Kidney epithelial cell (primary cell): ENCODE results near the gene ORAI3. TPM values are rescaled to one million over a fixed set of nuclear protein-coding genes. Genes with fewer than 3 reads are reported as not detected.

Source experiments
- DNase-seq: peaks from one replicate; pipeline ENCODE4 v3.0.0-alpha.2; 2010; ENCODE audit warnings: low read depth
- H3K27me3 ChIP-seq: 2 replicates; pipeline ENCODE4 v1.6.0; 2011; ENCODE audit warnings: low read length; ENCODE audit not compliant: control insufficient read depth, insufficient read depth
- H3K36me3 ChIP-seq: 2 replicates; pipeline ENCODE4 v1.5.1; 2011; ENCODE audit warnings: low read length; ENCODE audit not compliant: control insufficient read depth, insufficient read depth
- H3K4me3 ChIP-seq: 2 replicates; pipeline ENCODE4 v1.5.1; 2011; ENCODE audit warnings: low read depth, mild to moderate bottlenecking, control low read depth, low read length
- CTCF ChIP-seq: IDR thresholded peaks from 2 replicates; pipeline ENCODE4 v1.5.1; 2011; ENCODE audit warnings: mild to moderate bottlenecking, moderate library complexity, low read length, control low read depth, inconsistent platforms; ENCODE audit not compliant: insufficient read depth, poor library complexity, severe bottlenecking
- total RNA-seq: library from RNA; depleted of rRNA; stranded (reverse); fragments of >200 nt; gene quantifications from 2 replicates; pipeline ENCODE4 v1.2.3, GENCODE V29; 2015

The ORAI3 gene
- total RNA-seq, 1 donor from 2014 or later: 37.9 TPM

- no peaks in the 10 kb centered on the region for H3K36me3 ChIP-seq
- H3K4me3 ChIP-seq: no peak overlapping the region
- H3K27me3 ChIP-seq: peaks cover 3% of the 10 kb centered on the region
- no peak for DNase-seq
- no peak for TF ChIP-seq CTCF
These were observed 54.9 kb downstream of the ORAI3 start for GRCh38 chr16:31003744-31004143.

Other genes starting within 250 kb of the ORAI3 start
- gene SRCAP, start 249.9 kb upstream of the ORAI3 start, total RNA-seq: 15.5 and 18.1 TPM in 2 replicates
- gene PHKG2, start 200.6 kb upstream of the ORAI3 start, total RNA-seq: 23.6 and 32.3 TPM in 2 replicates
- gene CFAP119, start 187.0 kb upstream of the ORAI3 start, total RNA-seq: 1.6 and 5.7 TPM in 2 replicates
- gene RNF40, start 186.7 kb upstream of the ORAI3 start, total RNA-seq: 101 and 130 TPM in 2 replicates
- gene ZNF629, start 161.9 kb upstream of the ORAI3 start, total RNA-seq: 22.8 and 23.9 TPM in 2 replicates
- 43.1 and 46.3 TPM in 2 replicates for gene BCL7C, start 55.0 kb upstream of the ORAI3 start, total RNA-seq
- 1.4 and 2.1 TPM in 2 replicates for gene CTF1, start 52.5 kb upstream of the ORAI3 start, total RNA-seq
- 36.4 and 37.9 TPM in 2 replicates for gene FBXL19, start 25.5 kb upstream of the ORAI3 start, total RNA-seq
- 7.2 TPM in 2 replicates for gene SETD1A, start 8.7 kb downstream of the ORAI3 start, total RNA-seq
- 11.5 and 13.8 TPM in 2 replicates for gene HSD3B7, start 36.1 kb downstream of the ORAI3 start, total RNA-seq
- gene STX1B, start 61.6 kb downstream of the ORAI3 start, total RNA-seq: 0.07 and 0.29 TPM in 2 replicates
- gene STX4, start 84.5 kb downstream of the ORAI3 start, total RNA-seq: 26.3 and 28.0 TPM in 2 replicates
- 23.1 and 27.8 TPM in 2 replicates for gene ZNF668, start 125.2 kb downstream of the ORAI3 start, total RNA-seq
- gene ZNF646, start 125.4 kb downstream of the ORAI3 start, total RNA-seq: 17.8 and 19.0 TPM in 2 replicates
- 1.6 and 2.1 TPM in 2 replicates for gene PRSS53, start 139.9 kb downstream of the ORAI3 start, total RNA-seq
- 123 and 139 TPM in 2 replicates for gene VKORC1, start 145.7 kb downstream of the ORAI3 start, total RNA-seq
- gene BCKDK, start 159.3 kb downstream of the ORAI3 start, total RNA-seq: 50.9 and 59.6 TPM in 2 replicates
- gene KAT8, start 168.6 kb downstream of the ORAI3 start, total RNA-seq: 48.7 and 54.9 TPM in 2 replicates
- 146 and 169 TPM in 2 replicates for gene PRSS8, start 186.7 kb downstream of the ORAI3 start, total RNA-seq
- 0.55 and 1.5 TPM in 2 replicates for gene PRSS36, start 201.0 kb downstream of the ORAI3 start, total RNA-seq
- gene FUS, start 231.1 kb downstream of the ORAI3 start, total RNA-seq: 71.9 and 83.1 TPM in 2 replicates